OCI-LY1 (cell line): ENCODE measurements around the gene RGSL1.

Experiments used
- H2AFZ ChIP-seq: fragments of 200-600 bp; sonication (generic), shearing (Covaris generic); 2 replicates; pipeline ENCODE4 v1.6.0; 2014; ENCODE audit warnings: antibody characterized with exemption, mild to moderate bottlenecking, low read length
- H3F3A ChIP-seq: fragments of 200-600 bp; sonication (generic), shearing (Covaris generic); 2 replicates; pipeline ENCODE4 v1.6.0; 2014; ENCODE audit warnings: mild to moderate bottlenecking, antibody characterized with exemption, low read length, moderate library complexity; ENCODE audit not compliant: insufficient read depth
- H3K27ac ChIP-seq: fragments of 200-600 bp; sonication (generic); 2 replicates; pipeline ENCODE4 v1.5.1; 2014; ENCODE audit warnings: low read length, mixed run types, mild to moderate bottlenecking, low read depth; ENCODE audit not compliant: poor library complexity, severe bottlenecking
- H3K27me3 ChIP-seq: fragments of 200-600 bp; sonication (generic); 2 replicates; pipeline ENCODE4 v1.6.0; 2014; ENCODE audit warnings: antibody characterized with exemption, mild to moderate bottlenecking, low read length, moderate library complexity; ENCODE audit not compliant: insufficient read depth
- H3K36me3 ChIP-seq: fragments of 200-600 bp; sonication (generic); 2 replicates; pipeline ENCODE4 v1.6.1; 2014; ENCODE audit warnings: mild to moderate bottlenecking, antibody characterized with exemption, low read length, moderate library complexity, mixed read lengths; ENCODE audit not compliant: insufficient read depth
- H3K4me1 ChIP-seq: fragments of 200-600 bp; sonication (generic); 2 replicates; pipeline ENCODE4 v1.5.1; 2014; ENCODE audit warnings: mild to moderate bottlenecking, low read length, moderate library complexity; ENCODE audit not compliant: insufficient read depth, severe bottlenecking
- H3K4me2 ChIP-seq: fragments of 200-600 bp; sonication (generic), shearing (Covaris generic); 2 replicates; pipeline ENCODE4 v1.6.1; 2014; ENCODE audit warnings: low read length
- H3K4me3 ChIP-seq: fragments of 200-600 bp; sonication (generic); 2 replicates; pipeline ENCODE4 v1.5.1; 2014; ENCODE audit warnings: low read length, low read depth, mild to moderate bottlenecking, mixed read lengths; ENCODE audit not compliant: poor library complexity, severe bottlenecking
- H3K79me2 ChIP-seq: fragments of 200-600 bp; shearing (Covaris generic); 2 replicates; pipeline ENCODE4 v1.6.1; 2016; ENCODE audit warnings: mixed run types, low read length, mixed read lengths; ENCODE audit not compliant: insufficient read depth
- H3K9ac ChIP-seq: fragments of 200-600 bp; sonication (generic), shearing (Covaris generic); 2 replicates; pipeline ENCODE4 v1.6.1; 2014; ENCODE audit warnings: mild to moderate bottlenecking, low read length, mixed read lengths
- H3K9me2 ChIP-seq: fragments of 200-600 bp; sonication (generic), shearing (Covaris generic); 2 replicates; pipeline ENCODE4 v1.6.1; 2014; ENCODE audit warnings: low read depth, mild to moderate bottlenecking, low read length, mixed read lengths
- H3K9me3 ChIP-seq: fragments of 200-600 bp; shearing (Covaris generic); 2 replicates; pipeline ENCODE4 v1.6.1; 2014; ENCODE audit warnings: low read length, mixed read lengths
- H4K20me1 ChIP-seq: fragments of 200-600 bp; sonication (generic), shearing (Covaris generic); 2 replicates; pipeline ENCODE4 v1.6.0; 2016; ENCODE audit warnings: mild to moderate bottlenecking, low read length; ENCODE audit not compliant: insufficient read depth
- EZH2 ChIP-seq: fragments of 200-600 bp; sonication (generic), shearing (Covaris generic); IDR thresholded peaks from 2 replicates; pipeline ENCODE4 v1.8.0; 2017; ENCODE audit warnings: borderline replicate concordance, mixed run types, mild to moderate bottlenecking, antibody characterized with exemption, low read length, moderate library complexity, mixed read lengths
- TF ChIP-seq, protein P1 (sequence below): fragments of 200-600 bp; sonication (generic), shearing (Covaris generic); IDR thresholded peaks from 2 replicates; pipeline ENCODE4 v1.5.1; 2017; ENCODE audit warnings: mild to moderate bottlenecking, antibody characterized with exemption, low read length, moderate library complexity, mixed read lengths

RGSL1 gene

DNA sequence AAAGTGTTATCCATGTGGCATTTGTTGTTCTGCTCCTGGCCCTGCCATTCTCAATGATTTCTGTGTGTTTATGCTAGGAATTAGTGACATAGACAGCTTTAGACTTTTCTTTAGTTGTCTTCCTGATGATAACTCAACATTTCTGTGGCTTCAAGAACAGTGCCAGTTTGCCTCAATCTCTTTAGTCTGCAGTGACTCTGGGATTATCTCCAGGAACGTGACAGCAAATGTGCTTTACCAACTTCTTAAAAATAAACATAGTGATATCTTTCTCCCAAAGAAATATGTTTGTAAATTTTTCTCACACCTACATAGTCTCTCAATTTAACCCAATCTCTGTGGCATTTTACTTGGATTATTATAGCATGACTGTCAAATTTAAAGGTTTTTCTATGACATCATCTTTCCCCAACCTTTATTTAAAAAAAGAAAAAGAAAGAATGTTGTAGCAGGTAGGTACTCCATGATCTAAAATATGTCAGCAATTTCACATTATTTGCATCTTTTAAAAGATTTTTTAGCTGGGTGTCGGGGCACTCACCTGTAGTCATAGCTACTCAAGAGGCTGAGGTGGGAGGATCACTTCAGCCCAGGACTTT lies 114.6 kb downstream of the RGSL1 start:
- H3K79me2 ChIP-seq, result no peaks in the 10 kb centered on the region
- H3K9me3 ChIP-seq, result peaks cover 5% of the 10 kb centered on the region
- H3K4me1 ChIP-seq, result peaks cover 12% of the 10 kb centered on the region
- no peak overlapping the region for H3K4me2 ChIP-seq
- no peaks in the 10 kb centered on the region for H4K20me1 ChIP-seq
- H3K9me2 ChIP-seq, result no peaks in the 10 kb centered on the region
- H3K27me3 ChIP-seq, result no peaks in the 10 kb centered on the region
- no peak overlapping the region for H3K27ac ChIP-seq
- no peak overlapping the region for H3K4me3 ChIP-seq
- no peak for TF ChIP-seq EZH2
- TF ChIP-seq, protein P1, sequence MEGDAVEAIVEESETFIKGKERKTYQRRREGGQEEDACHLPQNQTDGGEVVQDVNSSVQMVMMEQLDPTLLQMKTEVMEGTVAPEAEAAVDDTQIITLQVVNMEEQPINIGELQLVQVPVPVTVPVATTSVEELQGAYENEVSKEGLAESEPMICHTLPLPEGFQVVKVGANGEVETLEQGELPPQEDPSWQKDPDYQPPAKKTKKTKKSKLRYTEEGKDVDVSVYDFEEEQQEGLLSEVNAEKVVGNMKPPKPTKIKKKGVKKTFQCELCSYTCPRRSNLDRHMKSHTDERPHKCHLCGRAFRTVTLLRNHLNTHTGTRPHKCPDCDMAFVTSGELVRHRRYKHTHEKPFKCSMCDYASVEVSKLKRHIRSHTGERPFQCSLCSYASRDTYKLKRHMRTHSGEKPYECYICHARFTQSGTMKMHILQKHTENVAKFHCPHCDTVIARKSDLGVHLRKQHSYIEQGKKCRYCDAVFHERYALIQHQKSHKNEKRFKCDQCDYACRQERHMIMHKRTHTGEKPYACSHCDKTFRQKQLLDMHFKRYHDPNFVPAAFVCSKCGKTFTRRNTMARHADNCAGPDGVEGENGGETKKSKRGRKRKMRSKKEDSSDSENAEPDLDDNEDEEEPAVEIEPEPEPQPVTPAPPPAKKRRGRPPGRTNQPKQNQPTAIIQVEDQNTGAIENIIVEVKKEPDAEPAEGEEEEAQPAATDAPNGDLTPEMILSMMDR, result no peak
- no peaks in the 10 kb centered on the region for H3K36me3 ChIP-seq
- H3K9ac ChIP-seq, result no peak overlapping the region
- no peaks in the 10 kb centered on the region for H3F3A ChIP-seq
- H2AFZ ChIP-seq, result no peak overlapping the region

DNA sequence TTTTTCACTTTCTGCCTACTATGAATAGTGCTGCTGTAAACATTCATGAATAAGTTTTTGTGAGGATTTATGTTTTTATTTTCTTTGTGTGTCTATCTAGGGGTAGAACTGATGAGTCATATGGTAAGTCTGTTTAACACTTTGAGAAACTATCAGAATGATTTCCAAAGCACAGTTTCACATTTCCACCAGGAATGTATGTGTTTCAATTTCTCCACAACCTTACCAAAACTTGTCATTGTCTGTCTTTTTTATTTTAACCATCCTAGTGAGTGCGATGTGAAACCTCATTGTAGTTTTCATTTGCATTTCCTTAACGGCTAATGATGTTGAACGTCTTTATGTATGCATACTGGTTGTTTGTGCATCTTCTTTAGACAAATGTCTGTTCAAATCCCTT lies 115.6 kb downstream of the RGSL1 start:
- Histone ChIP-seq H3K4me3 (no peak overlapping the region), H3K9me2 (no peaks in the 10 kb centered on the region), H3F3A (no peaks in the 10 kb centered on the region), H4K20me1 (no peaks in the 10 kb centered on the region), H3K36me3 (no peaks in the 10 kb centered on the region), H3K27me3 (no peaks in the 10 kb centered on the region), H3K9ac (no peak overlapping the region), H3K79me2 (no peaks in the 10 kb centered on the region), H2AFZ (no peak overlapping the region), H3K4me1 (peaks cover 22% of the 10 kb centered on the region), H3K9me3 (peaks cover 5% of the 10 kb centered on the region), H3K27ac (no peak overlapping the region), H3K4me2 (no peak overlapping the region)
- TF ChIP-seq EZH2, result no peak
- TF ChIP-seq, protein P1, result no peak

DNA sequence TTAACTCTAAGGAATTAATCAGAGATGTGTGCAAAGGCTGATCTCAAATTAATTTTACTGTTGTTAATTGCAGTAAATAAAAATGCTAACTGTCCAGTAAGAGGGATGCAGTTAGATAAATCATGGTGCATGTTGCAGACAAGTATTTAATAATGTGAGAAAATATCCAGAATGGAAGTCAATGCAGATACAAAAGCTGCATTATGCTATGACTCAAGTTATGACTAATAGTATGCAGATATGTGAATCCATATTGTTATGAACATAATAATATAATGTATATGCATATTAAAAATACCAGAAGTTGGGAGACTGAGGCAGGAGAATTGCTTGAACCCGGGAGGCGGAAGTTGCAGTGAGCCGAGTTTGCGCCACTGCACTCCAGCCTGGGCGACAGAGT lies 117.7 kb downstream of the RGSL1 start:
- H3K9me2 ChIP-seq, result no peaks in the 10 kb centered on the region
- no peaks in the 10 kb centered on the region for H3K27me3 ChIP-seq
- no peak overlapping the region for H3K4me3 ChIP-seq
- H3K9me3 ChIP-seq, result peaks cover 5% of the 10 kb centered on the region
- no peak for TF ChIP-seq EZH2
- TF ChIP-seq, protein P1, result no peak
- H2AFZ ChIP-seq, result no peak overlapping the region
- no peak overlapping the region for H3K9ac ChIP-seq
- H3K4me2 ChIP-seq, result no peak overlapping the region
- no peak overlapping the region for H3K27ac ChIP-seq
- H3K4me1 ChIP-seq, result peaks cover 26% of the 10 kb centered on the region
- H3F3A ChIP-seq, result no peaks in the 10 kb centered on the region
- no peaks in the 10 kb centered on the region for H3K79me2 ChIP-seq
- H4K20me1 ChIP-seq, result no peaks in the 10 kb centered on the region
- H3K36me3 ChIP-seq, result no peaks in the 10 kb centered on the region
